ENCODE results near the gene NADSYN1.

GRCh38 chr11:71496421-71496820 is 43.4 kb downstream of the NADSYN1 start:
- no peak for TF ChIP-seq ZNF503 (CRISPR knock-in tag; IDR thresholded peaks at IDR 0.05)
- TF ChIP-seq CTCF (CRISPR knock-in tag; IDR thresholded peaks at IDR 0.05), result no peak
- no peak for TF ChIP-seq EP300 (IDR thresholded peaks at IDR 0.05; ENCODE audit: low read depth in 2 of 2, low read length in 2 of 2)
- TF ChIP-seq EP300 (CRISPR knock-in tag; IDR thresholded peaks at IDR 0.05; ENCODE audit: borderline replicate concordance), result no peak
- TF ChIP-seq LCORL (IDR thresholded peaks at IDR 0.05), result no peak
- no peak for TF ChIP-seq LCORL (CRISPR knock-in tag; IDR thresholded peaks at IDR 0.05)
- TF ChIP-seq CEBPB (IDR thresholded peaks at IDR 0.05; ENCODE audit: borderline replicate concordance, low read depth, low read length), result no peak
- no peak for TF ChIP-seq MAFK (conservative IDR thresholded peaks at IDR 0.05 in 1 of 2, IDR thresholded peaks at IDR 0.05 in 1 of 2; ENCODE audit: low read length in 2 of 2)
- TF ChIP-seq ZNF496 (CRISPR knock-in tag; IDR thresholded peaks at IDR 0.05; ENCODE audit: insufficient replicate concordance), result no peak
- TF ChIP-seq MIER3 (CRISPR knock-in tag; IDR thresholded peaks at IDR 0.05; ENCODE audit: borderline replicate concordance), result no peak
- TF ChIP-seq ZNF180 (CRISPR knock-in tag; IDR thresholded peaks at IDR 0.05; ENCODE audit: borderline replicate concordance, low read depth), result no peak
- TF ChIP-seq CEBPG (CRISPR knock-in tag; IDR thresholded peaks at IDR 0.05), result no peak
- no peak for TF ChIP-seq CBX5 (CRISPR knock-in tag; IDR thresholded peaks at IDR 0.05; ENCODE audit: borderline replicate concordance)
- no peak for TF ChIP-seq RAD21 (CRISPR knock-in tag; IDR thresholded peaks at IDR 0.05)
- no peak for TF ChIP-seq THRA (CRISPR knock-in tag; IDR thresholded peaks at IDR 0.05; ENCODE audit: borderline replicate concordance)
